Left lung (tissue), 10 donors: ENCODE data around the gene JKAMP. TPM values are rescaled to one million over a fixed set of nuclear protein-coding genes. Genes with fewer than 3 reads are reported as not detected.
"Not testable (repeated sequence)": the region's sequence is repeated elsewhere in the genome, so short reads cannot be mapped to it uniquely, and the experiment has no call there.

Source experiments
- ATAC-seq: fragments of 200-7000 bp; cut with Tn5 transposase; one replicate; pipeline ENCODE4 v1.9.1; 2020; ENCODE audit warnings: moderate library complexity
- DNase-seq, 4 donors: peaks; one replicate each; pipeline ENCODE4 v3.0.0-alpha.2; 2013 to 2020
- H3K27ac ChIP-seq, 2 donors: fragments of 200-600 bp; sonication (generic) in 1 of 2; one replicate each; pipeline versions ENCODE4 v1.5.0 to v1.8.0; 2020 to 2021
- H3K27me3 ChIP-seq, 2 donors: fragments of 200-600 bp; sonication (generic) in 1 of 2; one replicate each; pipeline versions ENCODE4 v1.5.0 to v1.8.0; 2020 to 2021
- H3K36me3 ChIP-seq, 2 donors: fragments of 200-600 bp; sonication (generic) in 1 of 2; one replicate each; pipeline versions ENCODE4 v1.5.0 to v1.8.0; 2020 to 2021
- H3K4me1 ChIP-seq, 2 donors: fragments of 200-600 bp; one replicate each; pipeline ENCODE4 v1.8.0; 2021
- H3K4me3 ChIP-seq, 2 donors: fragments of 200-600 bp; sonication (generic) in 1 of 2; one replicate each; pipeline versions ENCODE4 v1.5.0 to v1.8.0; 2020 to 2021; ENCODE audit warnings: mild to moderate bottlenecking in 1 of 2
- H3K9me3 ChIP-seq, 2 donors: fragments of 200-600 bp; sonication (generic) in 1 of 2; one replicate each; pipeline versions ENCODE4 v1.5.0 to v1.8.0; 2020 to 2021
- intact Hi-C, 2 donors: fragments of 100-400 bp; cut with DNase I; formaldehyde crosslinking; loops; one replicate each; pipeline versions ENCODE4 v1.11.2 to v1.14.2; 2022
- polyA plus RNA-seq, 6 donors: library from polyadenylated mRNA; unstranded; fragments of 120-200 nt; gene quantifications; one replicate each; pipeline ENCODE4 v1.2.1, GENCODE V29; 2013; ENCODE audit not compliant: insufficient read length in 6 of 6
- total RNA-seq, 2 donors: library from RNA; stranded (reverse); fragmentation: NEBNext Ultra II Directional; extraction: Animal tissue kit (Norgen Biotek cat#: 25700); gene quantifications; one replicate each; pipeline ENCODE4 v1.2.1, GENCODE V29; 2021
- TF ChIP-seq, protein P1 (sequence below), 2 donors: fragments of 200-600 bp; sonication (generic) in 1 of 2; IDR thresholded peaks; one replicate each; pipeline versions ENCODE4 v1.5.0 to v1.8.0; 2021; ENCODE audit warnings: antibody characterized with exemption in 2 of 2
- donor health status: DM: no; HTN: yes; CAD: no.
- donor health status: DM: no; HTN: no; CAD: no.

JKAMP gene
- total and polyA plus RNA-seq, 8 donors = 41.6 to 90.1 (median 81.2) TPM

DNA sequence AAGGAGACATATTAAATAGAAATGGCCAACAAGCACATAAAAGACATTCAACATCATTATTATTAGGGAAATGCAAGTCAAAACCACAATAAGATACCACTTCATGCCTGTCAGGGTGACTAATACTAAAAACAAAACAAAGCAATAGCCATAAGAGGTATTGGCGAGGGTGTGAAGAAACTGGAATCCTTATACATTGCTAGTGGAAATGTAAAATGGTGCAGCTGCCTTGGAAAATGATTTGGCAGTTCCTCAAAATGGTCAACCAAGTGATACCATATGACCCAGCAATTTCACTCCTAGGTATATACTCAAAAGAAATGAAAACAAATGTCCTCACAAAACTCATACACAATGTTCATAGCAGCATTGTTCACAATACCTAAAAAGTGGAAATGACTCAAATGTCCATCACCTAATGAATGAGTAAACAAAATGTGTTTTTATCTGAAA is 46.1 kb upstream of the JKAMP start:
- no peaks in the 10 kb centered on the region for H3K27me3 ChIP-seq
- H3K9me3 ChIP-seq = no peaks in the 10 kb centered on the region
- H3K36me3 ChIP-seq = no peaks in the 10 kb centered on the region
- peaks cover 0 to 7% of the 10 kb centered on the region in 2 donors for H3K4me1 ChIP-seq
- intact Hi-C loops = no loop called here
- TF ChIP-seq, protein P1, sequence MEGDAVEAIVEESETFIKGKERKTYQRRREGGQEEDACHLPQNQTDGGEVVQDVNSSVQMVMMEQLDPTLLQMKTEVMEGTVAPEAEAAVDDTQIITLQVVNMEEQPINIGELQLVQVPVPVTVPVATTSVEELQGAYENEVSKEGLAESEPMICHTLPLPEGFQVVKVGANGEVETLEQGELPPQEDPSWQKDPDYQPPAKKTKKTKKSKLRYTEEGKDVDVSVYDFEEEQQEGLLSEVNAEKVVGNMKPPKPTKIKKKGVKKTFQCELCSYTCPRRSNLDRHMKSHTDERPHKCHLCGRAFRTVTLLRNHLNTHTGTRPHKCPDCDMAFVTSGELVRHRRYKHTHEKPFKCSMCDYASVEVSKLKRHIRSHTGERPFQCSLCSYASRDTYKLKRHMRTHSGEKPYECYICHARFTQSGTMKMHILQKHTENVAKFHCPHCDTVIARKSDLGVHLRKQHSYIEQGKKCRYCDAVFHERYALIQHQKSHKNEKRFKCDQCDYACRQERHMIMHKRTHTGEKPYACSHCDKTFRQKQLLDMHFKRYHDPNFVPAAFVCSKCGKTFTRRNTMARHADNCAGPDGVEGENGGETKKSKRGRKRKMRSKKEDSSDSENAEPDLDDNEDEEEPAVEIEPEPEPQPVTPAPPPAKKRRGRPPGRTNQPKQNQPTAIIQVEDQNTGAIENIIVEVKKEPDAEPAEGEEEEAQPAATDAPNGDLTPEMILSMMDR (IDR thresholded peaks at IDR 0.05) = no peak
- H3K27ac ChIP-seq = no peak overlapping the region
- no peak overlapping the region for H3K4me3 ChIP-seq
- ATAC-seq (no peak), DNase-seq (no peak)

DNA sequence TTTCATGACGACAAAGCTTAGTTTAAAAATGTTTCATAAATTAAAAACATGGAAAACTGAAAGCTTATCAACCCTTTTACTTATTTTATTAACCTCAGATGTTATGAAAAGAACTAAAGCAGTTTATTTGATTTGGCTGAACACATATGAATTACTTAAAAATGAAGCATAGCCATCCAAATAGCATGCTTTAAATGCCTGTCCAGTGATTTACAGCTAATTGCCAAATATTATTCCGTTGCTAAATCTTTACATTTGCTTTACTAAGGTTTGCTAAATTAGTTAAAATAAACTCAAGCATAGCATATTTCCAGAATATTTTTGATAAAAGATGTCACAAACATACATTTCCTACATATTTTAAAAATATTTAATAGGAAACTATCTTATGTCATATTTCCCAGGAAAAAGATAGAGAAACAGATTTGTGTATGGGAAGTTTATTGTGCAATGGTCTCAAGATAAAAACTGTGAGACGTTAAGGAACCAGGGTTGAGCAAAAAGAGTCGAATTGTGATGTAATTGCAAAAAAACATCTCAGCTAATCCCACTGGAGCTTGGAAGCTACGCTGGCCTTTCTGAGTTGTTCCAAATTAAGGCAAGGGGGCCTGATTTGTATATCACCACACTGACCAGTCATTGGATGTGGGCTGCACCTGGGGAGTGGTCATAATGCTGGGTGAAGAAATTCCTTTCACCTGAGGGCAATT is 44.9 kb upstream of the JKAMP start:
- intact Hi-C loops = no loop called here
- TF ChIP-seq, protein P1 (IDR thresholded peaks at IDR 0.05) = no peak
- H3K4me3 ChIP-seq = no peak overlapping the region
- H3K27me3 ChIP-seq = no peaks in the 10 kb centered on the region
- no peak overlapping the region for H3K27ac ChIP-seq
- ATAC-seq (no peak), DNase-seq (peak in 1 of 4 donors; percentile 57)
- H3K4me1 ChIP-seq = peaks cover 0 to 12% of the 10 kb centered on the region in 2 donors
- H3K9me3 ChIP-seq = no peaks in the 10 kb centered on the region
- no peaks in the 10 kb centered on the region for H3K36me3 ChIP-seq

- intact Hi-C loops, H3K27ac ChIP-seq, H3K9me3 ChIP-seq, ATAC-seq, DNase-seq, H3K36me3 ChIP-seq, H3K4me1 ChIP-seq, H3K27me3 ChIP-seq, H3K4me3 ChIP-seq: not testable (repeated sequence)
These were observed 35.6 kb upstream of the JKAMP start for GRCh38 chr14:59448673-59449072.

DNA sequence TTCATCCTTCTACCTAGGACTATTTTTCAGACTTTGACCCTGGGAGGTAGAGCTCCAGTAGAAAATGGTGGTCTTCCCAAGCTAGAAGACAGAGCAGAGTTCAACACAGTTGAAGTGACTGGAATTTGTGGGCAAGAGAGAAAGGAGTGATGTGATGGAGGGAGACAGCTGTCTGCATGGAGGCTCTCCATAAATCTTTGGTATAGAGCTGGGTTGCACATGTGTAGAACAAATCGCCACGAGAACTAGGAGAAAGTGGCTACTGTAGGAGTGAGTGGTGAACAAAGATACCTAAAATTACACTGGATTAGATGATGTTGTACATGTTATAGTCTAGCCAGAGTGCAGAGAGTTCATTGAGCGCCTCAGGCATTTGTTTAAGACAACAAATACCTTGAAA is 33.6 kb upstream of the JKAMP start:
- TF ChIP-seq, protein P1 (IDR thresholded peaks at IDR 0.05) = no peak
- H3K4me3 ChIP-seq = no peak overlapping the region
- intact Hi-C loops = no loop called here
- H3K27ac ChIP-seq = no peak overlapping the region
- DNase-seq = no peak
- H3K36me3 ChIP-seq = no peaks in the 10 kb centered on the region
- no peak for ATAC-seq
- no peaks in the 10 kb centered on the region for H3K4me1 ChIP-seq
- H3K27me3 ChIP-seq = no peaks in the 10 kb centered on the region
- H3K9me3 ChIP-seq = no peaks in the 10 kb centered on the region

GRCh38 chr14:59451849-59452248 is 32.5 kb upstream of the JKAMP start:
- Histone ChIP-seq H3K4me1 (no peaks in the 10 kb centered on the region), H3K4me3 (no peak overlapping the region), H3K27me3 (no peaks in the 10 kb centered on the region), H3K36me3 (no peaks in the 10 kb centered on the region), H3K27ac (no peak overlapping the region), H3K9me3 (no peaks in the 10 kb centered on the region)
- TF ChIP-seq, protein P1 (IDR thresholded peaks at IDR 0.05) = no peak
- ATAC-seq (no peak), DNase-seq (no peak)
- intact Hi-C loops = no loop called here

DNA sequence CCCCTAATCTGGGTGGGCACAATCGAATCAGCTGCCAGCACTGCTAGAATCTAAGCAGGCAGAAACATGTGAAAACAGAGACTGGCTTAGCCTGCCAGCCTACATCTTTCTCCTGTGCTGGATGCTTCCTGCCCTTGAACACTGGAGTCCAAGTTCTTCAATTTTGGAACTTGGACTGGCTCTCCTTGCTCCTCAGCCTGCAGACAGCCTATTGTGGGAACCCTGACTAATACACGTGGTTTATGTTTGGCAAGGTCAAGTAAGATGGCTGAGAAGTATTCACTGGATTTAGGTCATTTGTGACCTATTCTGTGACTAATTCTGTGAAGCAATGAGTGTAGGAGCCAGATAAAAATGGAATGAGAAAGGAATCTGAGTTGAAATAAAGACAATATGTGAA is 30.2 kb upstream of the JKAMP start:
- TF ChIP-seq, protein P1 (IDR thresholded peaks at IDR 0.05) = no peak
- H3K9me3 ChIP-seq = no peaks in the 10 kb centered on the region
- no peaks in the 10 kb centered on the region for H3K27me3 ChIP-seq
- intact Hi-C loops = no loop called here
- no peak overlapping the region for H3K4me3 ChIP-seq
- DNase-seq (no peak), ATAC-seq (peak; percentile 70)
- peak overlapping the region in 1 of 2 donors; percentile 30 for H3K27ac ChIP-seq
- no peaks in the 10 kb centered on the region for H3K36me3 ChIP-seq
- H3K4me1 ChIP-seq = no peaks in the 10 kb centered on the region
